GM23338 (cell line): Measurements from ENCODE around the gene ACO1. TPM values are rescaled to one million over a fixed set of nuclear protein-coding genes. Genes with fewer than 3 reads are reported as not detected.

ENCODE experiments used
- ATAC-seq: fragments of 200-7000 bp; cut with Tn5 transposase; 3 replicates; pipeline ENCODE4 v1.9.1; 2020
- DNase-seq: peaks from one replicate; pipeline ENCODE4 v3.0.0-alpha.2; 2015; ENCODE audit warnings: low spot score
- H2AFZ ChIP-seq: fragments of 200-600 bp; sonication (generic); 2 replicates; pipeline ENCODE4 v1.8.0; 2016; ENCODE audit warnings: antibody characterized with exemption, mild to moderate bottlenecking, moderate library complexity
- H3F3A ChIP-seq: fragments of 200-600 bp; sonication (generic); replicated peaks from 2 replicates; pipeline ENCODE4 v1.8.0; 2017; ENCODE audit warnings: antibody characterized with exemption, mixed run types, low read depth
- H3K27ac ChIP-seq: fragments of 200-600 bp; sonication (generic); 2 replicates; pipeline ENCODE4 v1.6.1; 2016; ENCODE audit warnings: low read depth
- H3K27me3 ChIP-seq: fragments of 200-600 bp; sonication (generic); 2 replicates; pipeline ENCODE4 v1.8.0; 2016; ENCODE audit warnings: mild to moderate bottlenecking, mixed run types, moderate library complexity; ENCODE audit not compliant: insufficient read depth
- H3K36me3 ChIP-seq: fragments of 200-600 bp; sonication (generic); 2 replicates; pipeline ENCODE4 v1.8.0; 2016; ENCODE audit warnings: mild to moderate bottlenecking; ENCODE audit not compliant: insufficient read depth
- H3K4me1 ChIP-seq: fragments of 200-600 bp; sonication (generic); 2 replicates; pipeline ENCODE4 v1.8.0; 2016; ENCODE audit warnings: mild to moderate bottlenecking, moderate library complexity; ENCODE audit not compliant: insufficient read depth
- H3K4me2 ChIP-seq: fragments of 200-600 bp; sonication (generic); 2 replicates; pipeline ENCODE4 v1.7.1; 2017; ENCODE audit warnings: mixed run types
- H3K4me3 ChIP-seq: fragments of 200-600 bp; sonication (generic); 2 replicates; pipeline ENCODE4 v1.6.1; 2016; ENCODE audit warnings: mixed run types
- H3K79me2 ChIP-seq: fragments of 200-600 bp; sonication (generic); replicated peaks from 2 replicates; pipeline ENCODE4 v1.8.0; 2017; ENCODE audit warnings: mild to moderate bottlenecking; ENCODE audit not compliant: insufficient read depth
- H3K9me2 ChIP-seq: fragments of 200-600 bp; sonication (generic); 2 replicates; pipeline ENCODE4 v1.8.0; 2017; ENCODE audit not compliant: insufficient read depth
- H4K20me1 ChIP-seq: fragments of 200-600 bp; sonication (generic); replicated peaks from 2 replicates; pipeline ENCODE4 v1.8.0; 2017; ENCODE audit warnings: mild to moderate bottlenecking; ENCODE audit not compliant: insufficient read depth
- H3K27ac Mint-ChIP-seq: 2 replicates; pipeline ENCODE4 v1.8.0; 2020; ENCODE audit warnings: inconsistent platforms, mild to moderate bottlenecking, moderate library complexity, mixed read lengths
- H3K27me3 Mint-ChIP-seq: 3 replicates; pipeline ENCODE4 v1.8.0; 2022; ENCODE audit warnings: low read depth, mild to moderate bottlenecking, moderate library complexity, mixed read lengths, inconsistent platforms; ENCODE audit not compliant: insufficient read depth, poor library complexity
- H3K36me3 Mint-ChIP-seq: 3 replicates; pipeline ENCODE4 v1.8.0; 2021; ENCODE audit warnings: low read depth, mild to moderate bottlenecking, inconsistent platforms, moderate library complexity, mixed read lengths
- H3K4me1 Mint-ChIP-seq: 3 replicates; pipeline ENCODE4 v1.8.0; 2020; ENCODE audit warnings: mild to moderate bottlenecking, inconsistent platforms, mixed read lengths
- H3K4me3 Mint-ChIP-seq: 3 replicates; pipeline ENCODE4 v1.8.0; 2021; ENCODE audit warnings: moderate library complexity, mild to moderate bottlenecking, inconsistent platforms, mixed read lengths
- H3K9me3 Mint-ChIP-seq: 3 replicates; pipeline ENCODE4 v1.8.0; 2020; ENCODE audit warnings: moderate library complexity, mild to moderate bottlenecking, inconsistent platforms, mixed read lengths
- CREB1 ChIP-seq: fragments of 250-450 bp; sonication (Bioruptor Pico); IDR thresholded peaks from 2 replicates; pipeline ENCODE4 v1.5.0; 2020; ENCODE audit warnings: low read depth, mild to moderate bottlenecking, moderate library complexity
- ETS1 ChIP-seq: IDR thresholded peaks from 2 replicates; pipeline ENCODE4 v1.6.1; 2016; ENCODE audit warnings: antibody characterized with exemption
- EZH2 ChIP-seq: fragments of 200-600 bp; sonication (generic); IDR thresholded peaks from one replicate; pipeline ENCODE4 v1.8.0; 2017; ENCODE audit warnings: antibody characterized with exemption, mild to moderate bottlenecking, low read depth; ENCODE audit not compliant: unreplicated experiment
- EZH2phosphoT487 ChIP-seq: fragments of 200-600 bp; sonication (generic); IDR thresholded peaks from one replicate; pipeline ENCODE4 v1.8.1; 2018; ENCODE audit warnings: antibody characterized with exemption; ENCODE audit not compliant: unreplicated experiment
- JUNB ChIP-seq: IDR thresholded peaks from one replicate; pipeline ENCODE4 v1.6.1; 2016; ENCODE audit warnings: antibody characterized with exemption; ENCODE audit not compliant: unreplicated experiment
- NANOG ChIP-seq: IDR thresholded peaks from 2 replicates; pipeline ENCODE4 v1.6.1; 2016; ENCODE audit warnings: antibody characterized with exemption, borderline replicate concordance
- POLR2AphosphoS5 ChIP-seq: IDR thresholded peaks from 2 replicates; pipeline ENCODE4 v1.6.1; 2016; ENCODE audit warnings: antibody characterized with exemption, low read depth
- ZNF331 ChIP-seq: fragments of 250-450 bp; sonication (Bioruptor Pico); IDR thresholded peaks from 2 replicates; pipeline ENCODE4 v1.5.0; 2020; ENCODE audit warnings: low read depth, mild to moderate bottlenecking, moderate library complexity
- ZNF462 ChIP-seq: fragments of 250-450 bp; sonication (Bioruptor Pico); IDR thresholded peaks from 2 replicates; pipeline ENCODE4 v1.5.0; 2020; ENCODE audit warnings: mild to moderate bottlenecking, moderate library complexity
- polyA plus RNA-seq: library from polyadenylated mRNA; unstranded; fragments of >200 nt; fragmentation: Nextera tagmentation; extraction: Ambion mirVana; gene quantifications from 2 replicates; pipeline ENCODE4 v1.2.1, GENCODE V29; 2016
- total RNA-seq: library from RNA; depleted of rRNA; stranded (reverse); fragments of >200 nt; shearing (Covaris generic); gene quantifications from 2 replicates; pipeline ENCODE4 v1.2.3, GENCODE V29; 2014
- TF ChIP-seq, protein P1 (sequence below): IDR thresholded peaks from one replicate; pipeline ENCODE4 v1.6.1; 2018; ENCODE audit warnings: antibody characterized with exemption; ENCODE audit not compliant: unreplicated experiment
- TF ChIP-seq, protein P2 (sequence below), 2 experiments: fragments of 200-600 bp in 1 of 2; sonication (generic) in 1 of 2; conservative IDR thresholded peaks; 2 replicates each; pipeline versions ENCODE4 v1.5.1 to v1.6.1; 2016 to 2017; ENCODE audit warnings: antibody characterized with exemption in 2 of 2, low read depth in 2 of 2, mild to moderate bottlenecking in 2 of 2, moderate library complexity in 1 of 2

The ACO1 gene
- total and polyA plus RNA-seq, 2 experiments from 2014 or later: 16.6 to 41.0 TPM

DNA sequence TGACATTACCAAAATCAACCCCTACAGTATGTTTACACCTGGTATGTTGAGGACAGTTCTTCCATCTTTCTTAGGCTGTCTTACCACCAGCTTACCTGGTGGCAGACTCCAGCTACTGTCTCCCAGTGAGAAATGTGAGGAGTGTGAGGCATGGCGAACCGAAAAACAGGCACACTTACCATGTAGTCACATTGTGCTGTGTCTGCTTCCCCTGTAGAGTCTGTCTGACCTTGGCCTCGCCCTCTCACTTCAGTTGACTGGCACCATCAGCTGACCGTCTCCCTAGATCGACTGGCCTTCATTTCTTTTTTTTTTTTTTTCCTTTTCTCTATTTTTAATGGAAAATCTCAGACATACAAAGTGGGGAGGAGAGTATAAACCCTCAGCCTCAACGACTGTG, 4.9 kb downstream of the ACO1 start (continued):
- TF ChIP-seq, protein P1, sequence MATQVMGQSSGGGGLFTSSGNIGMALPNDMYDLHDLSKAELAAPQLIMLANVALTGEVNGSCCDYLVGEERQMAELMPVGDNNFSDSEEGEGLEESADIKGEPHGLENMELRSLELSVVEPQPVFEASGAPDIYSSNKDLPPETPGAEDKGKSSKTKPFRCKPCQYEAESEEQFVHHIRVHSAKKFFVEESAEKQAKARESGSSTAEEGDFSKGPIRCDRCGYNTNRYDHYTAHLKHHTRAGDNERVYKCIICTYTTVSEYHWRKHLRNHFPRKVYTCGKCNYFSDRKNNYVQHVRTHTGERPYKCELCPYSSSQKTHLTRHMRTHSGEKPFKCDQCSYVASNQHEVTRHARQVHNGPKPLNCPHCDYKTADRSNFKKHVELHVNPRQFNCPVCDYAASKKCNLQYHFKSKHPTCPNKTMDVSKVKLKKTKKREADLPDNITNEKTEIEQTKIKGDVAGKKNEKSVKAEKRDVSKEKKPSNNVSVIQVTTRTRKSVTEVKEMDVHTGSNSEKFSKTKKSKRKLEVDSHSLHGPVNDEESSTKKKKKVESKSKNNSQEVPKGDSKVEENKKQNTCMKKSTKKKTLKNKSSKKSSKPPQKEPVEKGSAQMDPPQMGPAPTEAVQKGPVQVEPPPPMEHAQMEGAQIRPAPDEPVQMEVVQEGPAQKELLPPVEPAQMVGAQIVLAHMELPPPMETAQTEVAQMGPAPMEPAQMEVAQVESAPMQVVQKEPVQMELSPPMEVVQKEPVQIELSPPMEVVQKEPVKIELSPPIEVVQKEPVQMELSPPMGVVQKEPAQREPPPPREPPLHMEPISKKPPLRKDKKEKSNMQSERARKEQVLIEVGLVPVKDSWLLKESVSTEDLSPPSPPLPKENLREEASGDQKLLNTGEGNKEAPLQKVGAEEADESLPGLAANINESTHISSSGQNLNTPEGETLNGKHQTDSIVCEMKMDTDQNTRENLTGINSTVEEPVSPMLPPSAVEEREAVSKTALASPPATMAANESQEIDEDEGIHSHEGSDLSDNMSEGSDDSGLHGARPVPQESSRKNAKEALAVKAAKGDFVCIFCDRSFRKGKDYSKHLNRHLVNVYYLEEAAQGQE: no peak
- TF ChIP-seq NANOG: no peak
- TF ChIP-seq, protein P2, sequence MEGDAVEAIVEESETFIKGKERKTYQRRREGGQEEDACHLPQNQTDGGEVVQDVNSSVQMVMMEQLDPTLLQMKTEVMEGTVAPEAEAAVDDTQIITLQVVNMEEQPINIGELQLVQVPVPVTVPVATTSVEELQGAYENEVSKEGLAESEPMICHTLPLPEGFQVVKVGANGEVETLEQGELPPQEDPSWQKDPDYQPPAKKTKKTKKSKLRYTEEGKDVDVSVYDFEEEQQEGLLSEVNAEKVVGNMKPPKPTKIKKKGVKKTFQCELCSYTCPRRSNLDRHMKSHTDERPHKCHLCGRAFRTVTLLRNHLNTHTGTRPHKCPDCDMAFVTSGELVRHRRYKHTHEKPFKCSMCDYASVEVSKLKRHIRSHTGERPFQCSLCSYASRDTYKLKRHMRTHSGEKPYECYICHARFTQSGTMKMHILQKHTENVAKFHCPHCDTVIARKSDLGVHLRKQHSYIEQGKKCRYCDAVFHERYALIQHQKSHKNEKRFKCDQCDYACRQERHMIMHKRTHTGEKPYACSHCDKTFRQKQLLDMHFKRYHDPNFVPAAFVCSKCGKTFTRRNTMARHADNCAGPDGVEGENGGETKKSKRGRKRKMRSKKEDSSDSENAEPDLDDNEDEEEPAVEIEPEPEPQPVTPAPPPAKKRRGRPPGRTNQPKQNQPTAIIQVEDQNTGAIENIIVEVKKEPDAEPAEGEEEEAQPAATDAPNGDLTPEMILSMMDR (conservative IDR thresholded peaks at IDR 0.05; ENCODE audit: low read depth in 2 of 2): no peak
- TF ChIP-seq POLR2AphosphoS5: no peak

DNA sequence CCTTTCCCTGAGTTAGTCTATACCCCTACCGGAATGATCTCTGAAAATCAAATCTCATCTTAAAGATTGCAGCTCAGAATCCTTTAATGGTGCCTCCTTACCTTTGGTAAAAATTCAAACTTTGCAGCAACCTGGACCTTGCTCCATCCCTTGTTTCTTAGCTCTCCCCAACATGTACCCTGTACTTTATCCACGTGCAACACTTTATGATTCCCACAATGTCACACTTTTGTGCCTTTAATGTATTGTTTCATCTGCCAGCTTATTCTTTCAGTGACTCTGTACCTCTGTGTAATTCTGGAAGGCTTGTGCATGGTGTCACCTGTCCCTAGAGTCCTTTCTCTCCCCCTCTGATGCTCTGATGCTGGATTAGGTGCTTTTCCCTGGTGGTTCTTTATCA, 9.5 kb downstream of the ACO1 start:
- no peak overlapping the region for H3K27ac ChIP-seq
- H3K4me2 ChIP-seq: no peak overlapping the region
- peaks cover 4% of the 10 kb centered on the region; the same call in 1 of the 2 replicates for H4K20me1 ChIP-seq
- Mint-ChIP-seq H3K27me3 (peaks cover 4% of the 10 kb centered on the region), H3K4me1 (peaks cover 42% of the 10 kb centered on the region), H3K9me3 (peaks cover 4% of the 10 kb centered on the region; the same call in 2 of the 3 replicates), H3K27ac (peak overlapping the region; percentile 61), H3K4me3 (no peak overlapping the region), H3K36me3 (peaks cover 19% of the 10 kb centered on the region; the same call in 2 of the 3 replicates)
- H3K9me2 ChIP-seq: no peaks in the 10 kb centered on the region
- peaks cover under 1% of the 10 kb centered on the region for H3K4me1 ChIP-seq
- DNase-seq (no peak), ATAC-seq (no peak)
- no peak for TF ChIP-seq ZNF462 (CRISPR knock-in tag)
- no peak for TF ChIP-seq NANOG
- no peak for TF ChIP-seq ZNF331 (CRISPR knock-in tag)
- TF ChIP-seq EZH2: no peak
- TF ChIP-seq ETS1: no peak
- TF ChIP-seq CREB1 (CRISPR knock-in tag): no peak
- no peak for TF ChIP-seq JUNB
- no peak for TF ChIP-seq EZH2phosphoT487
- H3K4me3 ChIP-seq: no peak overlapping the region
- H3K36me3 ChIP-seq: no peaks in the 10 kb centered on the region
- H3F3A ChIP-seq: no peaks in the 10 kb centered on the region
- H3K27me3 ChIP-seq: no peaks in the 10 kb centered on the region
- H3K79me2 ChIP-seq: peaks cover 16% of the 10 kb centered on the region
- no peak overlapping the region for H2AFZ ChIP-seq
